Measurements from ENCODE around the gene CORO2A. TPM values are rescaled to one million over a fixed set of nuclear protein-coding genes. Genes with fewer than 3 reads are reported as not detected.
"Not testable (repeated sequence)": the region's sequence is repeated elsewhere in the genome, so short reads cannot be mapped to it uniquely, and the experiment has no call there.

The CORO2A gene
- total RNA-seq, 1 donor from 2014 or later: 0.35 TPM

GRCh38 chr9:98078895-98079294, 113.5 kb downstream of the CORO2A start:
- ATAC-seq: no peak

DNA sequence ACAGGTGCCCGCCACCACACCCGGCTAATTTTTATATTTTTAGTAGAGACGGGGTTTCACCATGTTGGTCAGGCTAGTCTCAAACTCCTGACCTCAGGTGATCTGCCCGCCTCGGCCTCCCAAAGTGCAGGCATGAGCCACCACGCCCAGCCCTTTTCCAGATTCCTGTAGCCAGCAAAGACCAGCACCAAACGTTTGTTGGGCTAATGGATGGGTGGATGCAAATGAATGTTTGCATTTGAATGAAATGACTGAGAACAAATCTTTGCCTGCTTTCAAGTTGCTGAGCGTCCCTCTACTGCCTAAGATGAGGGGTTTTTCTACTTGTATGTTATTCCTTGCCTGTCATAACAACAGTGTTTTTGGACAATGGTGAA, 115.9 kb downstream of the CORO2A start:
- DNase-seq, ATAC-seq: not testable (repeated sequence)
- intact Hi-C loops (cut with micrococcal nuclease): loop anchor here (5.0 kb wide), 1 partner anchor 186 kb away; no protein-coding TSS in a partner anchor

More at GRCh38 chr9:98078895-98079294, 113.5 kb downstream of the CORO2A start:
- intact Hi-C loops (cut with micrococcal nuclease): loop anchor here (5.0 kb wide), 1 partner anchor 183 kb away; no protein-coding TSS in a partner anchor
- DNase-seq: no peak

GRCh38 chr9:98075332-98075805, 117.1 kb downstream of the CORO2A start:
- intact Hi-C loops (cut with micrococcal nuclease): loop anchor here (5.0 kb wide), 1 partner anchor 187 kb away; no protein-coding TSS in a partner anchor
- peak; percentile 57 for ATAC-seq
- no peak for DNase-seq

DNA sequence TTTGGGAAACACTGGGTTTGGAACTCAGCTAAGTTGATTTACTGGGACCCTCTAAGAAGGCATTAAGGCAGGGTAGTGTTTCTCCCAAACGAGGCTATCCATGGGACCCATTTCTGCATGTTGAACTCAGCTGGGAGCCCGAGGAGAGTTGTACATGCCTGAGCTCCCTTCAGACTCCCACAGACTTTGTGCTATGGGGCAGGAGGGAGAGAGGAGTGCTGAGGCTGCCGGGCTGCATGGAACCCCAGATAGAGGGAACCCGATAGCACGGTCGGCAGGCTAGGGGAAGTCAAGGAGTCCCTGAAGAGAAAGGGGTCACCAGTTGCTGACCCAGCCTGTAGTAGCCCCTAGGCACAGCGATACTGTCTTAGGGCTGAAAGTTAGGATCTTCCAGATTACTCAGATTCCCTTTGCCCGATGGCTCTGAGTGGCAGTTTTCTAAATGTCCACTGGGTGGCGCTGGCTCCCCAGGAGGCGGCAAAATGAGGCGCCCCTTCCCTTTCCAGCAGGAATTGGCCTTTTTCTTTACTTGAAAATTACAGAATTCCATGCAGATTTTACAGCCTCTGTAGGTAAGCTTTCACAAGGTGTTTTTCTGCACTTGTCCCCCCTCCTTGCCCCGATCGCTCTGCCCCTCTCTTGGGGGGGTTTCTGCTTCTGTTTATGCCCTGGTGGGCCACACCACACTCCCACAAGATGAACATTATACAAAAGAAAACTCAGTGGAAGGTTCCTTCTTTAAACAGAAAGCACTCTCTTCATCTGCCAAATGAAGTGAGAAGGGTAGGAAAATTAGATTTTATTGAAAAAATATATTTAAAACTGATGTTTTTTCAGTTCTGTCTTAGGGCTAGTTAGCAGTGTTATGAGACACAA, 118.1 kb downstream of the CORO2A start:
- intact Hi-C loops (cut with micrococcal nuclease): no loop called here
- peak; percentile 52 for DNase-seq
- peak; percentile 66 for ATAC-seq

DNA sequence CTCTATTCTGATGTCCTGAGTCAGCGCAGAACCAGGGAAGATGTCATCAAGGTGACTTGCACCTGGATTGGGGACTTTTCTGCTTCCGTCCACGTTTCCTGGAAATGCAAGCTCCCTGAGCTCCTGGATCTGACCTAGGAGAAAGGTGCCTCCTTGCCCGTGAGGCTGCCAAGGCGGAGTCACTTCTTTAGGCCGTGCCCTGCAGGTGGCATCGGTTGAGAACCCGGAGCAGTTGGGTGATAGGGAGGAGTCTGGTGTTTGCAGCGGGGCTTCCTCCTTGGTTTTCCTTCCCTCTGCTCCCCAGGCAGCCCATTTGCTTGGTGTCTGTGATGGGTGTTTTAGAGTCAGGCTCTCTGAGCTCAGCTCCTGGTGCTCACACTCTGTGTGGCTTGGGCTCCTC, 120.7 kb downstream of the CORO2A start:
- intact Hi-C loops (cut with micrococcal nuclease): no loop called here
- ATAC-seq: no peak

More for the DNA sequence above, 120.7 kb downstream of the CORO2A start:
- DNase-seq: no peak

Small RNA genes lying within 50 kb of the gene (microRNA-seq; reads per million reads assigned to microRNA genes)
- gene MIR6854 (ENCODE audit: borderline number of aligned reads): not detected

Other genes with a start within 250 kb of the CORO2A start
- gene ANP32B, start 209.3 kb downstream of the CORO2A start, total RNA-seq: 49.1 TPM
- 35.9 TPM for gene NANS, start 135.9 kb downstream of the CORO2A start, total RNA-seq
- gene TRIM14, start 73.4 kb downstream of the CORO2A start, total RNA-seq: 4.0 TPM
- gene TBC1D2, start 63.0 kb upstream of the CORO2A start, total RNA-seq: 2.8 TPM

Data from left ventricle myocardium superior (tissue), 1 donor.